Parathyroid adenoma (tissue), 2 donors: ENCODE data around the gene ZC3HAV1.

ENCODE experiments used
- H2AFZ ChIP-seq: fragments of 300-600 bp; sonication (generic); one replicate; pipeline ENCODE4 v1.7.0; 2017; ENCODE audit warnings: antibody characterized with exemption, mild to moderate bottlenecking
- H3K27ac ChIP-seq: fragments of 300-600 bp; sonication (generic); one replicate; pipeline ENCODE4 v1.7.0; 2017
- H3K27me3 ChIP-seq: fragments of 300-600 bp; sonication (generic); one replicate; pipeline ENCODE4 v1.7.0; 2017; ENCODE audit warnings: low read length; ENCODE audit not compliant: control insufficient read depth, insufficient read depth
- H3K36me3 ChIP-seq: fragments of 300-600 bp; sonication (generic); one replicate; pipeline ENCODE4 v1.7.0; 2017; ENCODE audit warnings: low read length; ENCODE audit not compliant: control insufficient read depth, insufficient read depth
- H3K4me1 ChIP-seq: fragments of 300-600 bp; sonication (generic); one replicate; pipeline ENCODE4 v1.7.0; 2017; ENCODE audit warnings: control low read depth
- H3K4me2 ChIP-seq: fragments of 300-600 bp; sonication (generic); one replicate; pipeline ENCODE4 v1.7.0; 2017; ENCODE audit warnings: low read length
- H3K4me3 ChIP-seq: fragments of 300-600 bp; sonication (generic); one replicate; pipeline ENCODE4 v1.7.0; 2017; ENCODE audit warnings: low read depth, low read length
- H3K79me2 ChIP-seq: fragments of 300-600 bp; sonication (generic); one replicate; pipeline ENCODE4 v1.7.0; 2017; ENCODE audit warnings: control low read depth
- H3K9ac ChIP-seq: fragments of 300-600 bp; sonication (generic); one replicate; pipeline ENCODE4 v1.7.0; 2017; ENCODE audit warnings: mild to moderate bottlenecking
- H3K9me3 ChIP-seq: fragments of 300-600 bp; sonication (generic); one replicate; pipeline ENCODE4 v1.7.0; 2017; ENCODE audit warnings: low read length; ENCODE audit not compliant: control insufficient read depth
- TF ChIP-seq, protein P1 (sequence below): fragments of 300-600 bp; sonication (generic); IDR thresholded peaks from one replicate; pipeline ENCODE4 v1.7.0; 2017; ENCODE audit warnings: antibody characterized with exemption, mild to moderate bottlenecking
- donor health status: primary hyperparathyroidism.

Gene ZC3HAV1

DNA sequence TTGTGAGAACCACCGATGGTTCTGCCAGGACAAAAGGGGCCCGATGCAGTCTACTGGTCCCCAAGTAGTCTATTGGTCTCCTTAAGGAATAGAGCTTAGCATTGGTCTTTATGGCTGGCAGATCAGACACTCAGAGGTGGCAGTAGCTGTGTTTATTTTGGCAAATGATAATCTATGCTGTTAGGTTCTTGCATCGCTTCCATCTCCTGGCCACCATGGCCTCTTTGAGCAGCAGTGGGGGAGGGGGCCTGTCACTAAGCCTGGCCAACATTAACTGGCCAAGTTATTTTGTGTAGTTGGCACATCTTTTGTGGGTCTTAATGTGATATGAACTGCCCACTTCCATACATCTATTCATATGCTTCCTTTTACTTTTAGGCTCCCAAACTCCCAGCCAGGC, 4.5 kb upstream of the ZC3HAV1 start:
- Histone ChIP-seq H3K9me3 (no peaks in the 10 kb centered on the region), H3K4me1 (peaks cover 4% of the 10 kb centered on the region), H2AFZ (no peak overlapping the region), H3K36me3 (no peaks in the 10 kb centered on the region), H3K4me3 (no peak overlapping the region), H3K4me2 (no peak overlapping the region), H3K9ac (no peak overlapping the region), H3K79me2 (no peaks in the 10 kb centered on the region), H3K27me3 (no peaks in the 10 kb centered on the region), H3K27ac (no peak overlapping the region)
- TF ChIP-seq, protein P1, sequence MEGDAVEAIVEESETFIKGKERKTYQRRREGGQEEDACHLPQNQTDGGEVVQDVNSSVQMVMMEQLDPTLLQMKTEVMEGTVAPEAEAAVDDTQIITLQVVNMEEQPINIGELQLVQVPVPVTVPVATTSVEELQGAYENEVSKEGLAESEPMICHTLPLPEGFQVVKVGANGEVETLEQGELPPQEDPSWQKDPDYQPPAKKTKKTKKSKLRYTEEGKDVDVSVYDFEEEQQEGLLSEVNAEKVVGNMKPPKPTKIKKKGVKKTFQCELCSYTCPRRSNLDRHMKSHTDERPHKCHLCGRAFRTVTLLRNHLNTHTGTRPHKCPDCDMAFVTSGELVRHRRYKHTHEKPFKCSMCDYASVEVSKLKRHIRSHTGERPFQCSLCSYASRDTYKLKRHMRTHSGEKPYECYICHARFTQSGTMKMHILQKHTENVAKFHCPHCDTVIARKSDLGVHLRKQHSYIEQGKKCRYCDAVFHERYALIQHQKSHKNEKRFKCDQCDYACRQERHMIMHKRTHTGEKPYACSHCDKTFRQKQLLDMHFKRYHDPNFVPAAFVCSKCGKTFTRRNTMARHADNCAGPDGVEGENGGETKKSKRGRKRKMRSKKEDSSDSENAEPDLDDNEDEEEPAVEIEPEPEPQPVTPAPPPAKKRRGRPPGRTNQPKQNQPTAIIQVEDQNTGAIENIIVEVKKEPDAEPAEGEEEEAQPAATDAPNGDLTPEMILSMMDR: no peak

DNA sequence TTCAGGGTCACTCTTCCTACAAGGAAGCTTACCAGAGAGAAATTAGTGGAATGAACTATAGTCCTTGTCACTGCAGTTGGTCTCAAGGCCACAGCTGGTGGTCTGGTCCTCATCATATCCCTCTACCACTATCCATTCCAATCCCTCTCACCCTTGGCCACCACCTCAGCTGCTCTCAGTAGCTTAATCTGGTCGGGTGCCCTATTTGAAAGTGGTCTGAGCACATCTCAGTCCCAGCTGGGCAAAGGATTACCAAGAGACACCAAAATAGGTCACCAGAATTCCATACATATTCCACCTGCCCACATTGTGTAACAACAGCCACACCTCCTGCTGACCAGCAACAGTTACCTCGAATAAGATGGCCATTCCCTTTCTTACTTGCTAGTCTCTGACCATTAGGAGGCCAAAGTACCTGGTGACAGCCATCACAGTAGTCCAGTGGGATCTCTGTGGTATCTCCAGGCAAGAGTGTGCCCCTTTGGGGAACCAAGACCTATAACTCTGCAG, 3.3 kb upstream of the ZC3HAV1 start:
- Histone ChIP-seq H3K79me2 (peaks cover 5% of the 10 kb centered on the region), H3K9me3 (no peaks in the 10 kb centered on the region), H3K4me3 (no peak overlapping the region), H3K4me1 (no peaks in the 10 kb centered on the region), H3K4me2 (no peak overlapping the region), H3K27me3 (no peaks in the 10 kb centered on the region), H3K27ac (no peak overlapping the region), H3K9ac (no peak overlapping the region), H2AFZ (no peak overlapping the region), H3K36me3 (no peaks in the 10 kb centered on the region)
- TF ChIP-seq, protein P1: no peak

DNA sequence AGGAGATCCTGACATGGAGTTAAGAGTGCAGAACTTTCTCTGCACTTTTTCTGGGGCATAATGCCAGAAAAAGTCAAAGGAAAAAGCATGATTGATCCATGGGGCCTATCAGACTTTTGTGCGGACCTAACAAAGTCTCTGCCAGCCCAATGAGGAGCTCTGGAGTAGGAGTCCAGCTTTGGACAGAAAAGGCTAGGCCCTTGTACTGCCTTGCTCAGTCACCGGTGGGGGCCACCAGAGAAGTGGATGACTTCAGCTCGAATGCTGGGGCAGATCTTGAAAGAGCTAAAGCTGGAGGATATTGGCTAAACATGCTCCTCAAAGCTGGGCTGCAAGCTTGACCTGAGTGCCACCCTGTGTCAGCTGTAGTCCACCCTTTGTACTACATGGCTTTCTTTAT, 2.8 kb upstream of the ZC3HAV1 start:
- Histone ChIP-seq H3K79me2 (peaks cover 10% of the 10 kb centered on the region), H3K9me3 (no peaks in the 10 kb centered on the region), H3K27ac (no peak overlapping the region), H3K4me3 (no peak overlapping the region), H3K4me2 (no peak overlapping the region), H3K9ac (no peak overlapping the region), H2AFZ (no peak overlapping the region), H3K36me3 (no peaks in the 10 kb centered on the region), H3K4me1 (no peaks in the 10 kb centered on the region), H3K27me3 (no peaks in the 10 kb centered on the region)
- TF ChIP-seq, protein P1: no peak

DNA sequence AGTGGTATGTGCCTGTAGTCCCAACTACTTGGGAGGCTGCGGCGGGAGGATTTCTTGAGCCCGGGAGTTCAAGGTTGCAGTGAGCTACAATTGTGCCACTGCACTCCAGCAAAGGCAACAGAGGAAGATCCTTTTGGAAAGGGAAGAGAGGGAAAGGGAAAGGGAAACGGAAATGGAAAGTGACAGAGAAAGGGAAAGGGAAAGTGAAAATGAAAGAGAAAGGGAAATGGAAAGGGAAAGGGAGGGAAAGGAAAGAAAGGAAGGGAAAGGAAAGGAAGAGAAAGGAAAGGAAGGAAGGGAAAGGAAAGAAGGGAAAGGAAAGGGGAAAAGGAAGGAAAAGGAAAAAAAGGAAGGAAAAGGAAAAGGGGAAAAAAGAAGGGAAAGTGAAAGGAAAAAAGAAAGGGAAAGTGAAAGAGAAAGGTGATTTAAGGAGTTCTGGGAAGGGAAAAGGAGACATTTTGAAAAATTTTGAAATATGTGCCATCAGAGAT, 2.3 kb upstream of the ZC3HAV1 start:
- Histone ChIP-seq H2AFZ (no peak overlapping the region), H3K4me1 (no peaks in the 10 kb centered on the region), H3K79me2 (peaks cover 11% of the 10 kb centered on the region), H3K9me3 (no peaks in the 10 kb centered on the region), H3K9ac (no peak overlapping the region), H3K4me3 (no peak overlapping the region), H3K4me2 (no peak overlapping the region), H3K27me3 (no peaks in the 10 kb centered on the region), H3K36me3 (no peaks in the 10 kb centered on the region), H3K27ac (no peak overlapping the region)
- TF ChIP-seq, protein P1: no peak

DNA sequence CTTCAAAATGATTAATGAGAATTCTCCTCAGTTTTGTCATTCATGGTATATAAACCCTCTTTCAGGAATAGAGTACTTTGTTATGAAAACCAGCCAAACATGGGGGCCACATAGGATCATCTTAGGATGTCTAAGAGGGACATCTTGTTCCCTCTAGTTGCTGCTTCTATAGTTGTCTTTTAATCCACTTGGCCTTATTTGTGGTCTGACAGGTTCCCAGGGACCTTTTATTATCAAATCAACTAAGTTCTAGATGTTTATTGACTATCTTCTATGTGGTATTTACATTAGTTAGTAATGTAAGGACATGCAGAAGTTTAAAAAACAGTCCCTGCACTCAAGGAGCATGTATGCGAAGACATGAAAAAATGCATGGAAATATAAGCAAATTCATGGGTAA, 1.6 kb upstream of the ZC3HAV1 start:
- Histone ChIP-seq H3K27ac (no peak overlapping the region), H2AFZ (no peak overlapping the region), H3K79me2 (peaks cover 11% of the 10 kb centered on the region), H3K27me3 (no peaks in the 10 kb centered on the region), H3K9ac (no peak overlapping the region), H3K4me1 (no peaks in the 10 kb centered on the region), H3K4me2 (no peak overlapping the region), H3K9me3 (no peaks in the 10 kb centered on the region), H3K36me3 (no peaks in the 10 kb centered on the region), H3K4me3 (no peak overlapping the region)
- TF ChIP-seq, protein P1: no peak
